Heart right ventricle (tissue), 16 donors: Measurements from ENCODE around the gene FGD3. TPM values are rescaled to one million over a fixed set of nuclear protein-coding genes. Genes with fewer than 3 reads are reported as not detected.

Experiments
- ATAC-seq, 8 donors: fragments of 200-7000 bp; cut with Tn5 transposase; one replicate each; pipeline ENCODE4 v1.9.1; 2020; ENCODE audit warnings: mild to moderate bottlenecking in 8 of 8, moderate library complexity in 8 of 8, moderate number of reproducible peaks in 1 of 8
- DNase-seq, 2 donors: peaks; one replicate each; pipeline ENCODE4 v3.0.0-alpha.2; 2020
- H3K27ac ChIP-seq, 10 donors: fragments of 200-600 bp; sonication (generic) in 2 of 10; one replicate each; pipeline versions ENCODE4 v1.5.0 to v1.8.0; 2020 to 2022; ENCODE audit warnings: mild to moderate bottlenecking in 3 of 10
- H3K27me3 ChIP-seq, 7 donors: fragments of 200-600 bp; one replicate each; pipeline ENCODE4 v1.8.0; 2021 to 2022; ENCODE audit warnings: mild to moderate bottlenecking in 2 of 7
- H3K36me3 ChIP-seq, 9 donors: fragments of 200-600 bp; sonication (generic) in 1 of 9; one replicate each; pipeline versions ENCODE4 v1.5.0 to v1.8.0; 2020 to 2022; ENCODE audit warnings: mild to moderate bottlenecking in 2 of 9
- H3K4me1 ChIP-seq, 9 donors: fragments of 200-600 bp; sonication (generic) in 1 of 9; one replicate each; pipeline versions ENCODE4 v1.5.0 to v1.8.0; 2020 to 2022; ENCODE audit warnings: mild to moderate bottlenecking in 4 of 9
- H3K4me3 ChIP-seq, 10 donors: fragments of 200-600 bp; sonication (generic) in 2 of 10; one replicate each; pipeline versions ENCODE4 v1.5.0 to v1.8.0; 2020 to 2022; ENCODE audit warnings: mild to moderate bottlenecking in 7 of 10, moderate library complexity in 2 of 10
- H3K9me3 ChIP-seq, 11 donors: fragments of 200-600 bp in 10 of 11; sonication (generic) in 2 of 11; one replicate each; pipeline versions ENCODE4 v1.5.0 to v1.8.0; 2013 to 2022; ENCODE audit warnings: mild to moderate bottlenecking in 2 of 11, control low read depth in 1 of 11, moderate library complexity in 1 of 11
- WGBS, 2 donors: extraction: QIAGEN DNeasy Blood & Tissue Kit; methylation state at CpG; one replicate each; pipeline ENCODE4 v1.1.7; 2013; ENCODE audit warnings: inconsistent platforms in 1 of 2; 5-methylcytosine and 5-hydroxymethylcytosine counted together
- intact Hi-C, 10 donors: fragments of 100-400 bp; cut with DNase I; formaldehyde crosslinking; loops; one replicate each; pipeline versions ENCODE4 v1.11.1 to v1.14.2; 2022
- polyA plus RNA-seq, 2 donors: library from polyadenylated mRNA; stranded (reverse); fragments of 200-250 nt; gene quantifications; one replicate each; pipeline ENCODE4 v1.2.3, GENCODE V29; 2013
- total RNA-seq, 10 donors: library from RNA; stranded (reverse); fragmentation: NEBNext Ultra II Directional in 3 of 10; extraction: Animal tissue kit (Norgen Biotek cat#: 25700) in 3 of 10; gene quantifications; one replicate each; pipeline versions ENCODE4 v1.2.1 to v1.2.4, GENCODE V29; 2021 to 2023
- TF ChIP-seq, protein P1 (sequence below), 9 donors: fragments of 200-600 bp; sonication (generic) in 2 of 9; IDR thresholded peaks; one replicate each; pipeline versions ENCODE4 v1.5.0 to v1.8.0; 2021 to 2022; ENCODE audit warnings: antibody characterized with exemption in 9 of 9, mild to moderate bottlenecking in 5 of 9, moderate library complexity in 1 of 9
- donor health status: Arrhythmogenic right ventricular cardiomyopathy.
- donor health status: ischemic (EF 13 %, LVEDD 7.1; RV severe dilation, severe dysfunction).
- donor health status: healthy with polysubstance abuse.
- donor health status: DM: no; HTN: yes; CAD: no.
- donor health status: DM: no; HTN: no; CAD: no.
- donor health status: ischemic (EF 25% LVEDD 6.9; RV normal size, moderate dysfunction).
- donor health status: ischemic (EF 25% LVEDD 5.7; RV mildly dilated, moderate dysfunction).
- donor health status: healthy.
- donor health status: DM: yes; HTN: yes; CAD: no.
- donor health status: Ischemic cardiomyopathy.
- donor health status: ischemic (EF 35%, LVEDD 5.7; RV mildly dilated, moderate dysfunction).
- donor health status: nonischemic (EF 11% LVEDD 7.7; RV severe dilation, severe dysfunction).
- donor health status: DM: yes; HTN: yes; CAD: no.
- donor health status: PGD.
- donor health status: ischemic (EF 29% LVEDD 5.4; RV normal size, mild dysfunction).
- donor health status: nonischemic (EF 23%, LVEDD 6.1; RV moderate dilation, normal function).

FGD3 gene
- total and polyA plus RNA-seq, 12 donors = 0.40 to 8.5 (median 2.2) TPM

DNA sequence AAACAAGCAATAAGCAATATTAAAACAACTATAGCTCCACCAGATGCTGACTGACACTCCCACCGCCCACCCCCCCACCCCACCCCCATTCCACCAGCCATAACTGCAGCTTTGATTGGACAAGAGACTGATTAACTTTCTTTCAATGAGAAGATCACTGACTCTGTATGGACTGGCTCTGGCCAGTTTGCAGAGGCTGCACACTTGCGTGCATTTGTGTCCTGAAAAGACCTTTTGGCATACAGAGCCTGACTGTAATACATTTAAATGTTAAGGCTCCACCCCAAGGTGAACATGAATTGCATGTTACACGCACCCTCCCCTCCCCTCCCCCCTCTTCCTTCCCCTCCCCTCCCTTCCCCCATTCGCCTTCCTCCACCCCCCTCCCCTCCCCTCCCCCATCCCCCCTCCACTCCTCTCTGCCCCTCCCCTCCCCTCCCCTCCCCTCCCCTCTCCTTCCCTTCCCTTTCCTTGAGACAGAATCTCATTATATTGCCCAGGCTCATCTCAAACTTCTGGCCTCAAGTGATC lies 31.1 kb downstream of the FGD3 start:
- Histone ChIP-seq H3K27me3 (peaks cover 0 to 5% (median 0%) of the 10 kb centered on the region in 7 donors), H3K4me1 (peaks cover 0 to 47% (median 0%) of the 10 kb centered on the region in 9 donors), H3K4me3 (no peak overlapping the region), H3K9me3 (peaks cover 0 to 8% (median 0%) of the 10 kb centered on the region in 11 donors), H3K36me3 (peaks cover 0 to 31% (median 0%) of the 10 kb centered on the region in 9 donors), H3K27ac (no peak overlapping the region)
- intact Hi-C loops = no loop called here
- TF ChIP-seq, protein P1, sequence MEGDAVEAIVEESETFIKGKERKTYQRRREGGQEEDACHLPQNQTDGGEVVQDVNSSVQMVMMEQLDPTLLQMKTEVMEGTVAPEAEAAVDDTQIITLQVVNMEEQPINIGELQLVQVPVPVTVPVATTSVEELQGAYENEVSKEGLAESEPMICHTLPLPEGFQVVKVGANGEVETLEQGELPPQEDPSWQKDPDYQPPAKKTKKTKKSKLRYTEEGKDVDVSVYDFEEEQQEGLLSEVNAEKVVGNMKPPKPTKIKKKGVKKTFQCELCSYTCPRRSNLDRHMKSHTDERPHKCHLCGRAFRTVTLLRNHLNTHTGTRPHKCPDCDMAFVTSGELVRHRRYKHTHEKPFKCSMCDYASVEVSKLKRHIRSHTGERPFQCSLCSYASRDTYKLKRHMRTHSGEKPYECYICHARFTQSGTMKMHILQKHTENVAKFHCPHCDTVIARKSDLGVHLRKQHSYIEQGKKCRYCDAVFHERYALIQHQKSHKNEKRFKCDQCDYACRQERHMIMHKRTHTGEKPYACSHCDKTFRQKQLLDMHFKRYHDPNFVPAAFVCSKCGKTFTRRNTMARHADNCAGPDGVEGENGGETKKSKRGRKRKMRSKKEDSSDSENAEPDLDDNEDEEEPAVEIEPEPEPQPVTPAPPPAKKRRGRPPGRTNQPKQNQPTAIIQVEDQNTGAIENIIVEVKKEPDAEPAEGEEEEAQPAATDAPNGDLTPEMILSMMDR (IDR thresholded peaks at IDR 0.05) = no peak
- WGBS, 2 donors = 39 to 45% methylated on average over 3 to 4 of the region's 4 CpGs
- ATAC-seq (no peak), DNase-seq (no peak)

DNA sequence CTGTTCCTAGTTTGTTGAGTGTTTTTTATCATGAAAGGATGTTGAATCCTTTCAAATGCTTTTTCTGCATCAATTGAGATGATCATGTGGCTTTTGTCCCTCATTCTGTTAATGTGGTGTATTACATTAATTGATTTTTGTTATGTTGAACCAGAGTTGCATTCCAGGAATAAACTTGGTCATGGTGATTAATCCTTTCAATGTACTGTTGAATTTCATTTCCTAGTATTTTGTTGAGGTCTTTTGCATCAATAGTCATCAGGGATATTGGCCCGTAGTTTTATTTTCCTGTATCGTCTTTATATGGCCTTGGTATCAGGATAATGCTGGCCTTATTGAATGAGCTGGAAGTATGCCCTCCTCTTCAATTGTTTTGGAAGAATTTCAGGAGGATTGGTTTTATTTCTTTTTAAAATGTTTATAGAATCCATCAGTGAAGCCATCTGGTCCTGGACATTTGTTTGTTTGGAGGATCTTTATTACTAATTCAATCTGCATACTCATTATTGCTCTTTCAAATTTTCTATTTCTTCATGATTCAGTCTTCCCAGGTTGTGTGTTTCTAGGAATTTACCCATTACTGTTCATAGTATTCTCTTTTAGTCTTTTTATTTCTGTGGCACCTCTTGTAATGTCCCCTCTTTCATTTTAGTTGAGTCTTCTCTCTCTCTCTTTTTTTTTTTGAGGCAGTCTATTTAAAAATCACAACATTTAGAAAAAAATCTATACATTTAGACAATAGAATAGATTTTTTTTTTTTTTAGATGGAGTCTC lies 32.1 kb downstream of the FGD3 start:
- Histone ChIP-seq H3K9me3 (peaks cover 0 to 19% (median 4%) of the 10 kb centered on the region in 11 donors), H3K4me1 (peaks cover 0 to 36% (median 0%) of the 10 kb centered on the region in 9 donors), H3K27ac (no peak overlapping the region), H3K36me3 (peaks cover 0 to 31% (median 0%) of the 10 kb centered on the region in 9 donors), H3K4me3 (no peak overlapping the region), H3K27me3 (peaks cover 0 to 5% (median 0%) of the 10 kb centered on the region in 7 donors)
- intact Hi-C loops = no loop called here
- WGBS, 2 donors = 68 to 79% methylated on average over 2 of the region's 2 CpGs
- TF ChIP-seq, protein P1 (IDR thresholded peaks at IDR 0.05) = no peak
- ATAC-seq (no peak), DNase-seq (no peak)

DNA sequence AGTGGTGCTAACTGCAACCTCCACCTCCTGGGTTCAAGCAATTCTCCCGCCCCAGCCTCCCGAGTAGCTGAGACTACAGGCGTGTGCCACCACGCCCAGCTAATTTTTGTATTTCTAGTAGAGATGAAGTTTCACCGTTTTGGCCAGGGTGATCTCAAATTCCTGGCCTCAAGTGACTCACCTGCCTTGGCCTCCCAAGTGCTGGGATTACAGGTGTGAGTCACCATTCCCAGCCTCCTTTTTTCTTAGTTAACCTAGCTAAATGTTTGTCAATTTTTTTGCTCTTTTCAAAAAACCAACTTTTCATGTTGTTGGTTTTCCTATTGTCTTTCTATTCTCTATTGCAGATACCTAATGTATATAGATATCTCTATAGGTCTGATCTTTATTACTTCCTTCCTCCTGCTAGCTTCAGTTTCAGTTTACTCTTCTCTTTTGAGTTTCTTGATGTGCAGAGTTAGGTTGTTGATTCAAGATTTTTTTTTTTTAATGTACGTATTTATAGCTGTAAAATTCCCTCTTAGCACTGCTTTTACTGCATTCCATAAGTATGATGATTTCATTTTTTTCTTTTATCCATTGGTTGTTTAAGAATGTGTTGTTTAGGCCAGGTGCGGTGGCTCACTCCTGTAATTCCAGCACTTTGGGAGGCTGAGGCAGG lies 32.9 kb downstream of the FGD3 start:
- ATAC-seq (no peak), DNase-seq (no peak)
- H3K4me3 ChIP-seq = no peak overlapping the region
- peaks cover 0 to 27% (median 0%) of the 10 kb centered on the region in 9 donors for H3K36me3 ChIP-seq
- TF ChIP-seq, protein P1 (IDR thresholded peaks at IDR 0.05) = no peak
- intact Hi-C loops = no loop called here
- no peak overlapping the region for H3K27ac ChIP-seq
- peaks cover 0 to 5% (median 0%) of the 10 kb centered on the region in 7 donors for H3K27me3 ChIP-seq
- peaks cover 0 to 39% (median 0%) of the 10 kb centered on the region in 9 donors for H3K4me1 ChIP-seq
- peaks cover 0 to 23% (median 5%) of the 10 kb centered on the region in 11 donors for H3K9me3 ChIP-seq
- 86% methylated on average over 7 of the region's 7 CpGs for WGBS, 2 donors

DNA sequence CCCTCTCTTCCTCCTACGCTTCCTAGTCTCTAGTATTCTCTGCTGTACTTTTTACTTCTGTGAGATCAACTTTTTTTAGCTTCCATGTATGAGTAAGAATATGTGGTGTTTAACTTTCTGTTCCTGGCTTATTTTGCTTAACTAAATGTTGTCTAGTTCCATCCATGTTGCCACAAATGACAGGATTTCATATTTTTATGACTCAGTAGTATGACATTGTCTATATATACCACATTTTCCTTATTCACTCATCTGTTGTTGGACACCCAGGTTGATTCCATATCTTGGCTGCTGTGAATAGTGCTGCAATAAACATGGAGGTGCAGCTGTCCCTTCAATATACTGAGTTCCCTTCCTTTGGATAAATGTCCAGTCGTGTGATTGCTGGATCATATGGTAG lies 34.8 kb downstream of the FGD3 start:
- H3K4me3 ChIP-seq = no peak overlapping the region
- no peak overlapping the region for H3K27ac ChIP-seq
- TF ChIP-seq, protein P1 (IDR thresholded peaks at IDR 0.05) = no peak
- ATAC-seq (no peak), DNase-seq (no peak)
- peaks cover 0 to 23% (median 5%) of the 10 kb centered on the region in 11 donors for H3K9me3 ChIP-seq
- H3K36me3 ChIP-seq = peaks cover 0 to 7% (median 0%) of the 10 kb centered on the region in 9 donors
- WGBS, 2 donors = 78 to 86% methylated on average over 2 of the region's 2 CpGs
- intact Hi-C loops = no loop called here
- peaks cover 0 to 44% (median 0%) of the 10 kb centered on the region in 9 donors for H3K4me1 ChIP-seq
- peaks cover 0 to under 1% (median 0%) of the 10 kb centered on the region in 7 donors for H3K27me3 ChIP-seq
